RWPE2 (cell line): ENCODE data around the gene TMEM79.
A peak's percentile ranks its signal among the peaks of the same experiment; 100 is the strongest.

Source experiments
- ATAC-seq: fragments of 200-7000 bp; cut with Tn5 transposase; 3 replicates; pipeline ENCODE4 v1.9.1; 2021; ENCODE audit warnings: low read depth
- DNase-seq: peaks from one replicate; pipeline ENCODE4 v3.0.0-alpha.2; 2020; ENCODE audit warnings: low spot score
- H3K27ac ChIP-seq: fragments of 450-650 bp; 2 replicates; pipeline ENCODE4 v1.5.1; 2017; ENCODE audit warnings: mild to moderate bottlenecking; ENCODE audit not compliant: poor library complexity, severe bottlenecking
- H3K27me3 ChIP-seq: fragments of 250-450 bp; sonication (Bioruptor Pico); 2 replicates; pipeline ENCODE4 v1.5.1; 2021; ENCODE audit warnings: mild to moderate bottlenecking, moderate library complexity; ENCODE audit not compliant: insufficient read depth, poor library complexity, severe bottlenecking
- H3K36me3 ChIP-seq: fragments of 250-450 bp; sonication (Bioruptor Pico); 2 replicates; pipeline ENCODE4 v1.5.1; 2020; ENCODE audit warnings: low read depth, mild to moderate bottlenecking, moderate library complexity
- H3K4me1 ChIP-seq: fragments of 250-450 bp; sonication (Bioruptor Pico); 2 replicates; pipeline ENCODE4 v1.5.1; 2021; ENCODE audit warnings: mild to moderate bottlenecking, moderate library complexity; ENCODE audit not compliant: insufficient read depth, poor library complexity, severe bottlenecking
- H3K4me3 ChIP-seq: fragments of 250-450 bp; sonication (Bioruptor Pico); 2 replicates; pipeline ENCODE4 v1.5.1; 2021; ENCODE audit warnings: mild to moderate bottlenecking, moderate library complexity; ENCODE audit not compliant: severe bottlenecking
- H3K9me3 ChIP-seq: fragments of 250-450 bp; sonication (Bioruptor Pico); 2 replicates; pipeline ENCODE4 v1.5.1; 2021; ENCODE audit warnings: mild to moderate bottlenecking, moderate library complexity; ENCODE audit not compliant: severe bottlenecking
- CTCF ChIP-seq: fragments of 450-650 bp; IDR thresholded peaks from one replicate; pipeline ENCODE4 v1.5.1; 2017; ENCODE audit warnings: mild to moderate bottlenecking, moderate library complexity; ENCODE audit not compliant: poor library complexity, severe bottlenecking

The TMEM79 gene

GRCh38 chr1:156262461-156263287, 21.5 kb upstream of the TMEM79 start:
- no peak for DNase-seq
- ATAC-seq: peak; percentile 78
- TF ChIP-seq CTCF: no peak

GRCh38 chr1:156263288-156263655, 20.9 kb upstream of the TMEM79 start:
- no peaks in the 10 kb centered on the region for H3K9me3 ChIP-seq
- H3K36me3 ChIP-seq: peaks cover 95% of the 10 kb centered on the region
- no peak for DNase-seq
- no peak for TF ChIP-seq CTCF
- no peak for ATAC-seq
- H3K27ac ChIP-seq: peak overlapping the region; percentile 61
- H3K4me3 ChIP-seq: no peak overlapping the region
- H3K4me1 ChIP-seq: peaks cover 25% of the 10 kb centered on the region
- H3K27me3 ChIP-seq: no peaks in the 10 kb centered on the region

More at GRCh38 chr1:156262461-156263287, 21.5 kb upstream of the TMEM79 start:
- Histone ChIP-seq H3K4me3 (no peak overlapping the region), H3K9me3 (no peaks in the 10 kb centered on the region), H3K36me3 (peaks cover 95% of the 10 kb centered on the region), H3K4me1 (peaks cover 25% of the 10 kb centered on the region), H3K27ac (peak overlapping the region; percentile 61), H3K27me3 (no peaks in the 10 kb centered on the region)

GRCh38 chr1:156266051-156266450, 18.1 kb upstream of the TMEM79 start:
- Histone ChIP-seq H3K36me3 (peaks cover 91% of the 10 kb centered on the region), H3K4me3 (no peak overlapping the region), H3K27me3 (no peaks in the 10 kb centered on the region), H3K27ac (no peak overlapping the region), H3K9me3 (no peaks in the 10 kb centered on the region), H3K4me1 (peaks cover 19% of the 10 kb centered on the region)
- ATAC-seq: no peak
- TF ChIP-seq CTCF: no peak
- DNase-seq: no peak

GRCh38 chr1:156268336-156268735, 15.8 kb upstream of the TMEM79 start:
- Histone ChIP-seq H3K36me3 (peaks cover 89% of the 10 kb centered on the region), H3K9me3 (no peaks in the 10 kb centered on the region), H3K4me1 (peaks cover 5% of the 10 kb centered on the region), H3K27ac (no peak overlapping the region), H3K4me3 (no peak overlapping the region), H3K27me3 (no peaks in the 10 kb centered on the region)
- no peak for ATAC-seq
- TF ChIP-seq CTCF: no peak
- no peak for DNase-seq

- Histone ChIP-seq H3K4me1 (no peaks in the 10 kb centered on the region), H3K9me3 (no peaks in the 10 kb centered on the region), H3K36me3 (peaks cover 91% of the 10 kb centered on the region), H3K27me3 (no peaks in the 10 kb centered on the region), H3K27ac (no peak overlapping the region), H3K4me3 (no peak overlapping the region)
- peak; percentile 40; the same call in 2 of the 3 replicates for ATAC-seq
- TF ChIP-seq CTCF: no peak
- DNase-seq: no peak
These were observed 13.8 kb upstream of the TMEM79 start for GRCh38 chr1:156270314-156270713.
